ENCODE data around the gene CX3CL1. TPM values are rescaled to one million over a fixed set of nuclear protein-coding genes. Genes with fewer than 3 reads are reported as not detected.

CX3CL1 gene
- total and polyA plus RNA-seq, 3 experiments from 2014 or later: not detected

DNA sequence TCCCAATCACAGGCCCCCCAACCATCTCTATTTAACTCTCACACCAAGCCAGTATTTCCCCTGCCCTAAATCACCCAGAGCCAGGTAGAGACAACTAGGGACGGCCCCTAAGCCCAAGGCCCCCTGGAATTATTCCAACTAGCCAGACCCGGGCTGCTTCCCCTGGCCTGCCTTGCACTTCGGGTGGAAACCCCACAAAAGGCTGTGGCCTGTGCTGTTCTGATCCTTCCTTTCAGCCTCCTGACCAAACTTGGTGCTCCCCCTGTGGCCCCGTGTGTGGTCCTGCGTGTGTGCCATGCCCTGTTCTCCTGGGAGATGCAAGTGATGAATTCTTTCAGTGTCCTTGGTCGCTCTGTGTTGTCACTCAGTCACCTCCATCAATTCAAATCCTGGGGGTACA is 47.2 kb downstream of the CX3CL1 start:
- Histone ChIP-seq H3K4me1 (ENCODE audit: insufficient read depth, low read length) (peaks cover 20% of the 10 kb centered on the region), H3K36me3 (ENCODE audit: insufficient read depth, low read length) (no peaks in the 10 kb centered on the region), H3K4me3 (ENCODE audit: low read length) (no peak overlapping the region), H3K27ac (ENCODE audit: low read depth, low read length) (no peak overlapping the region), H3K27me3 (ENCODE audit: insufficient read depth, low read length, poor library complexity, severe bottlenecking) (no peaks in the 10 kb centered on the region), H3K9me3 (ENCODE audit: low read length) (no peaks in the 10 kb centered on the region)
- Mint-ChIP-seq H3K27me3 (peaks cover 0 to 2% of the 10 kb centered on the region in 2 donors), H3K4me1 (peaks cover 14 to 28% (median 18%) of the 10 kb centered on the region in 3 donors), H3K9me3 (no peaks in the 10 kb centered on the region), H3K36me3 (no peaks in the 10 kb centered on the region), H3K27ac (peak overlapping the region in 2 of 8 donors; percentile 33 to 78), H3K4me3 (no peak overlapping the region)
- no peak for DNase-seq
- CTCF ChIA-PET: interaction anchor here (0.8 to 5.1 kb wide), 19 partner anchors 10 to 174 kb away, joined by 3 to 127 read pairs (median 5); partner anchors contain the start of genes ARL2BP, CIAPIN1, COQ9 and DOK4
- POLR2A ChIA-PET: interaction anchor here (1.6 kb wide), 1 partner anchor 119 kb away, joined by 4 read pairs; no protein-coding TSS in a partner anchor

DNA sequence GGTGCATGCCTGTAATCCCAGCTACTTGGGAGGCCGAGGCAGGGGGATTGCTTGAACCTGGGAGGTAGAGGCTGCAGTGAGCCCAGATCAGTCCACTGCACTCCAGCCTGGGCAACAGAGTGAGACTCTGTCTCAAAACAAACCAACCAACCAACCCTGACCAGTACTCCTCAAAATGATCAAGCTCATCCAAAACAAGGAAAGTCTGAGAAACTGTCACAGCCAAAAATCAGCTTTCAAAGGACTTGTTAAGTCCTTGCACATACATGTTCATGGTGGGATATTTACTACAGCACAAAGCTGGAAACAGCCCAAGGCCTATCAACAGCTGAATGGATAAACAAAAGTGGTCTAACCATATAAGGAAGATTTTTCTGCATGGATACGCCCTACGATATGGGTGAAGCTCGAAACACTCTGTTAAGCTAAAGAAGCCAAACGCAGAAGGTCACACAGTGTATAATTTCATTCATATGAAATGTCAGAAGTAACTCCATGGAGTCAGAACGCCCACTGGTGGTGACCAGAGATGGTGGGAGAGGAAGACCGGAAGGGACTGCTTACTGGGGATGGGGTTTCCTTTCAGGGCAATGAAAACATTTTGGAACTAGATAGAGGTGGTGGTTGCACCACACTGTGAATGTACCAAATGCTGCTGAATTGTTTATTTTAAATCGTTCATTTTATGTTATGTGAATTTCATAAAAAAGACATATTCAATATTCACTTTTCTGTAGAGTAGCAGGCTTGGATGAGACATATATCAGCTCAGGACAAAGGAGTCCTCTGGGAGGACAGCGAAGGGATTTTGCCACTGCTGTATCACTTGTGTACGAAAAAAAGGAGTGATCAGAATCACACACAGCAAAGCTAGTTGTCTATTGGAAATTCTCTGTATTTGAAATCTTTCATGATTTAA is 50.0 kb downstream of the CX3CL1 start:
- DNase-seq: no peak
- Mint-ChIP-seq H3K27ac (no peak overlapping the region), H3K4me3 (no peak overlapping the region), H3K36me3 (peaks cover 0 to 9% (median under 1%) of the 10 kb centered on the region in 3 donors), H3K9me3 (no peaks in the 10 kb centered on the region), H3K4me1 (peaks cover 7 to 19% (median 10%) of the 10 kb centered on the region in 3 donors), H3K27me3 (no peaks in the 10 kb centered on the region)
- Histone ChIP-seq H3K9me3 (ENCODE audit: low read length) (no peaks in the 10 kb centered on the region), H3K36me3 (ENCODE audit: insufficient read depth, low read length) (no peaks in the 10 kb centered on the region), H3K4me3 (ENCODE audit: low read length) (no peak overlapping the region), H3K27me3 (ENCODE audit: insufficient read depth, low read length, poor library complexity, severe bottlenecking) (no peaks in the 10 kb centered on the region), H3K4me1 (ENCODE audit: insufficient read depth, low read length) (peaks cover 13% of the 10 kb centered on the region), H3K27ac (ENCODE audit: low read depth, low read length) (no peak overlapping the region)
- POLR2A ChIA-PET: interaction anchor here (0.7 kb wide), 1 partner anchor 13 kb away, joined by 4 read pairs; no protein-coding TSS in a partner anchor
- CTCF ChIA-PET: interaction anchor here (0.6 to 3.7 kb wide), 3 partner anchors 98 to 122 kb away, joined by 3 to 13 read pairs (median 11); no protein-coding TSS in a partner anchor

DNA sequence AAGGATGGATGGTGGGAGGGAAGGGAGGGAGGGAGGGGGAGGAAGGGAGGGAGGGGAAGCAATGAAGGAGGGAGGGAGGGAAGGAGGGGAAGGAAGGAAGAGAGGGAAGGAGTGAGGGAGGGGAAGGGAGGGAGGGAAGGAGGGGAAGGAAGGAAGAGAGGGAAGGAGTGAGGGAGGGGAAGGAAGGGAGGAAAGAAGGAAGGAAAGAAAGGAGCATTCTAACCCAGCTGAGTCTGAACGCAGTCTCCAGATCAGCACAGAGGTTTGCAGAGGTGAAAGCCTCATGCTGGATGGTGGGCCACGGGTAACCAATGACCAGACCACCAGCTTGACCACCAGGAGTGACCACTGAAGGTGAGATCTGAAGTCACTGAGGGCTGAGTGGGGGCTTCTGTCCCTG is 50.9 kb downstream of the CX3CL1 start:
- no peak overlapping the region for H3K4me3 Mint-ChIP-seq
- Histone ChIP-seq H3K4me3 (ENCODE audit: low read length) (no peak overlapping the region), H3K36me3 (ENCODE audit: insufficient read depth, low read length) (no peaks in the 10 kb centered on the region), H3K27ac (ENCODE audit: low read depth, low read length) (no peak overlapping the region), H3K4me1 (ENCODE audit: insufficient read depth, low read length) (peaks cover 11% of the 10 kb centered on the region), H3K27me3 (ENCODE audit: insufficient read depth, low read length, poor library complexity, severe bottlenecking) (no peaks in the 10 kb centered on the region), H3K9me3 (ENCODE audit: low read length) (no peaks in the 10 kb centered on the region)
- no peaks in the 10 kb centered on the region for H3K27me3 Mint-ChIP-seq
- CTCF ChIA-PET: interaction anchor here (1.4 to 3.7 kb wide), 4 partner anchors 15 to 123 kb away, joined by 3 to 13 read pairs (median 7); no protein-coding TSS in a partner anchor
- no peaks in the 10 kb centered on the region for H3K9me3 Mint-ChIP-seq
- no peak overlapping the region for H3K27ac Mint-ChIP-seq
- H3K36me3 Mint-ChIP-seq: peaks cover 0 to 16% (median 7%) of the 10 kb centered on the region in 3 donors
- H3K4me1 Mint-ChIP-seq: peaks cover 6 to 14% (median 7%) of the 10 kb centered on the region in 3 donors
- no peak for DNase-seq
- POLR2A ChIA-PET: no interaction called here

DNA sequence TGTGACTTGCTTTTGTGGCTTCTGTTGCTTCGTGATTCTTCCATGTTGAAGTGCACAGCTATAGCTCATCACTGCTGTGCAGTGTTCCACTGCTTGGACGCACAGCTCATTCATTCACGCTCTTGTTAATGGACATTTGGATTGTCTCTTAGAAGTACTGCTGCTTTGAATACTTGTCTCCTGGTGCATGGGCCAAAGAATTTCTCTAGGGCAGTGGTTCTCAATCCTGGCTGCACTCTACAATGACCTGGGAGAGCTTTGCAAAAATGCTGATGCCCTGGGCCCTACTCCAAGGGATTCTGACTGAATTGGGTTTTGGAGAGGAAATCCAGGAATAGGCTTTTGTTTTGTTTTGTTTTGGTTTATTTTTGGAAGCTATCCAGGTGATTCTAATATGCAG is 52.3 kb downstream of the CX3CL1 start:
- Histone ChIP-seq H3K27me3 (ENCODE audit: insufficient read depth, low read length, poor library complexity, severe bottlenecking) (no peaks in the 10 kb centered on the region), H3K4me3 (ENCODE audit: low read length) (no peak overlapping the region), H3K9me3 (ENCODE audit: low read length) (no peaks in the 10 kb centered on the region), H3K4me1 (ENCODE audit: insufficient read depth, low read length) (no peaks in the 10 kb centered on the region), H3K36me3 (ENCODE audit: insufficient read depth, low read length) (peaks cover 5% of the 10 kb centered on the region), H3K27ac (ENCODE audit: low read depth, low read length) (no peak overlapping the region)
- H3K9me3 Mint-ChIP-seq: no peaks in the 10 kb centered on the region
- peak overlapping the region in 1 of 8 donors; percentile 10 for H3K27ac Mint-ChIP-seq
- H3K27me3 Mint-ChIP-seq: no peaks in the 10 kb centered on the region
- POLR2A ChIA-PET: no interaction called here
- CTCF ChIA-PET: interaction anchor here (1.4 to 2.5 kb wide), 3 partner anchors 13 to 121 kb away, joined by 3 to 8 read pairs (median 3); no protein-coding TSS in a partner anchor
- H3K4me1 Mint-ChIP-seq: peaks cover 0 to 2% (median 1%) of the 10 kb centered on the region in 3 donors
- no peak overlapping the region for H3K4me3 Mint-ChIP-seq
- no peak for DNase-seq
- peaks cover 0 to 30% (median 16%) of the 10 kb centered on the region in 3 donors for H3K36me3 Mint-ChIP-seq

DNA sequence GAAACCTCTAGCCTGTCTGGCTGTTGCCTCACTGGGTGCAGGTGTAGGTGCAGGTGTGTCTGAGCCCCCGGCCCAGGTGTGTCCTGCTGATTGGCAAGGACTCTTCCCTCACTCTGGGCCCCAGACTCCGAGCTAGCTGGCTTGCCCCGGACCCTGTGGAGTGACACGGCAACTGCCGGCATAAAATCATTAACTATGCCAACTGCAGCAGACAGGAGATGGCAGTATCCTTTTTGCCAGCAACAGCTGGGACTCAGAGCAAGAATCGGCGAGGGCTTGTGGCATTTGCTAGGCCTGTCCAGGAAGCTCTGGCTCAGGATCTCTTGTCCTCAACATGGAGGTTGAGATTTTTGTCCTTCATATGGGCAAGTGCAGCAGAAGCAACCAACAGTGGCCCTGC is 54.1 kb downstream of the CX3CL1 start:
- H3K9me3 ChIP-seq (ENCODE audit: low read length): no peaks in the 10 kb centered on the region
- Mint-ChIP-seq H3K36me3 (peaks cover 11 to 48% (median 22%) of the 10 kb centered on the region in 3 donors), H3K4me3 (no peak overlapping the region), H3K4me1 (no peaks in the 10 kb centered on the region), H3K27ac (no peak overlapping the region), H3K27me3 (peaks cover 0 to 1% of the 10 kb centered on the region in 2 donors), H3K9me3 (no peaks in the 10 kb centered on the region)
- H3K27me3 ChIP-seq (ENCODE audit: insufficient read depth, low read length, poor library complexity, severe bottlenecking): no peaks in the 10 kb centered on the region
- no peaks in the 10 kb centered on the region for H3K4me1 ChIP-seq (ENCODE audit: insufficient read depth, low read length)
- no peak overlapping the region for H3K27ac ChIP-seq (ENCODE audit: low read depth, low read length)
- peaks cover 16% of the 10 kb centered on the region for H3K36me3 ChIP-seq (ENCODE audit: insufficient read depth, low read length)
- ChIA-PET POLR2A (no interaction called here), CTCF (interaction anchor here (1.8 to 2.5 kb wide), 2 partner anchors 9 to 16 kb away, joined by 4 to 8 read pairs; no protein-coding TSS in a partner anchor)
- no peak for DNase-seq
- no peak overlapping the region for H3K4me3 ChIP-seq (ENCODE audit: low read length)

DNA sequence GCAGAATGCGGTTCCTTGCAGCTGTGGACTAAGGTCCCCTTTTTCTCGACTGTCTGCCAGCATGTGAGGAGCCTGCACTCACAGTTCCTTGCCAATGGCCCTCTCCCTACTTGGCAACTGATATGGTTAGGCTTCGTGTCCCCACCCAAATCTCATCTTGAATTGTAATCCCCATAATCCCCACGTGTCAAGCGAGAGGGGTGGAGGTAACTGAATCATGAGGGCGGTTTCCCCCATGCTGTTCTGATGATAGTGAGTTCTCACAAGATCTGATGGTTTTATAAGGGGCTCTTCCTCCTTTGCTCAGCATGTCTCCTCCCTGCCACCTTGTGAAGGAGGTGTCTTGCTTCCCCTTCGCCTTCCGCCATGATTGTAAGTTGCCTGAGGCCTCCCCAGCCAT is 55.0 kb downstream of the CX3CL1 start:
- peaks cover 2% of the 10 kb centered on the region for H3K4me1 ChIP-seq (ENCODE audit: insufficient read depth, low read length)
- Mint-ChIP-seq H3K27me3 (peaks cover 0 to 1% of the 10 kb centered on the region in 2 donors), H3K4me3 (no peak overlapping the region), H3K36me3 (peaks cover 11 to 56% (median 22%) of the 10 kb centered on the region in 3 donors), H3K27ac (peak overlapping the region in 2 of 8 donors; percentile 19 to 58), H3K4me1 (no peaks in the 10 kb centered on the region), H3K9me3 (no peaks in the 10 kb centered on the region)
- no peak for DNase-seq
- H3K27me3 ChIP-seq (ENCODE audit: insufficient read depth, low read length, poor library complexity, severe bottlenecking): no peaks in the 10 kb centered on the region
- no peak overlapping the region for H3K4me3 ChIP-seq (ENCODE audit: low read length)
- H3K27ac ChIP-seq (ENCODE audit: low read depth, low read length): no peak overlapping the region
- H3K36me3 ChIP-seq (ENCODE audit: insufficient read depth, low read length): peaks cover 16% of the 10 kb centered on the region
- H3K9me3 ChIP-seq (ENCODE audit: low read length): no peaks in the 10 kb centered on the region
- CTCF ChIA-PET: interaction anchor here (1.8 kb wide), 1 partner anchor 10 kb away, joined by 4 read pairs; no protein-coding TSS in a partner anchor
- POLR2A ChIA-PET: no interaction called here

DNA sequence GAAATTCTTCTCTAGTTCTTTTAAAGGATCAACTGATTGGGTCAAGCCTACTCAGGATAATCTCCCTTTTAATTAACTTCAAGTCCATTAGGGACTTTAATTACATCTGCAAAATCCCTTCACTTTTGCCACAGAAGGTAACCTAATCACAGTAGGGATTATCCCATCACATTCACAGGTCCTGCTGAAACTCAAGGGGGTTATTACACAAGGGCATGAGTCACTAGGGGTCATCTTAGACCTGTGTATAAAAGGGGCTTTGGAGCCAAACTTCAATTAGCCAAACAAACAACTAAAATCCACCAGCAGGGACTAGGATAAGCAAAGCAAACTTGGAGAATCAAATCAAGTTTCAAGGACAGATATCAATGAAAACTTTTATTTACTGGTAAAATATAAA is 55.5 kb downstream of the CX3CL1 start:
- Mint-ChIP-seq H3K9me3 (no peaks in the 10 kb centered on the region), H3K36me3 (peaks cover 11 to 62% (median 22%) of the 10 kb centered on the region in 3 donors), H3K27ac (peak overlapping the region in 1 of 8 donors; percentile 58), H3K4me3 (no peak overlapping the region), H3K27me3 (peaks cover 0 to 1% of the 10 kb centered on the region in 2 donors), H3K4me1 (no peaks in the 10 kb centered on the region)
- no peak for DNase-seq
- peaks cover 7% of the 10 kb centered on the region for H3K4me1 ChIP-seq (ENCODE audit: insufficient read depth, low read length)
- no peaks in the 10 kb centered on the region for H3K9me3 ChIP-seq (ENCODE audit: low read length)
- CTCF ChIA-PET: no interaction called here
- peaks cover 19% of the 10 kb centered on the region for H3K36me3 ChIP-seq (ENCODE audit: insufficient read depth, low read length)
- POLR2A ChIA-PET: no interaction called here
- no peak overlapping the region for H3K4me3 ChIP-seq (ENCODE audit: low read length)
- no peak overlapping the region for H3K27ac ChIP-seq (ENCODE audit: low read depth, low read length)
- no peaks in the 10 kb centered on the region for H3K27me3 ChIP-seq (ENCODE audit: insufficient read depth, low read length, poor library complexity, severe bottlenecking)

DNA sequence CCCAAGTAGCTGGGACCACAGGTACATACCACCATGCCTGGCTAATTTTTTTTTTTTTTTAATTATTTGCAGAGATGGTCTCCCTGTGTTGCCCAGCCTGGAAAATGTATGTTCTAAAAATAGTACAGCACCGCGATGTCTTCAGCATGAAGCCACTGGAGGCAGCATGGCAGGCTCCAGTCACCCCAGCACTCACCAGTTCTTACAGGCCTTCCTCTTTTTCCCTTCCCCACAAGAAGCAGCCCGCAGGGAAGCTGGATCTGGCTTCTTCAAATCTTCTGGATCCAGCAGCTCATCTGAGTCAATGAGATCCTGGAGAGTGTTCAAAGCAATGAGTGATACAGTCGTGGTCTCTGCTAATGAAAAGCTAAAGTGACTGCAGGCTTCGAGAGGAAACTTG is 58.7 kb downstream of the CX3CL1 start:
- H3K27ac ChIP-seq (ENCODE audit: low read depth, low read length): no peak overlapping the region
- no peaks in the 10 kb centered on the region for H3K9me3 ChIP-seq (ENCODE audit: low read length)
- peaks cover 27% of the 10 kb centered on the region for H3K4me1 ChIP-seq (ENCODE audit: insufficient read depth, low read length)
- ChIA-PET POLR2A (no interaction called here), CTCF (interaction anchor here (1.3 to 6.4 kb wide), 4 partner anchors 8 to 16 kb away, joined by 4 to 34 read pairs (median 6); partner anchors contain the start of genes CIAPIN1 and COQ9)
- peaks cover 0 to 2% (median 0%) of the 10 kb centered on the region in 3 donors for H3K4me1 Mint-ChIP-seq
- peaks cover 0 to 1% of the 10 kb centered on the region in 2 donors for H3K27me3 Mint-ChIP-seq
- no peak overlapping the region for H3K4me3 ChIP-seq (ENCODE audit: low read length)
- no peak for DNase-seq
- no peak overlapping the region for H3K4me3 Mint-ChIP-seq
- no peaks in the 10 kb centered on the region for H3K9me3 Mint-ChIP-seq
- peaks cover 11 to 91% (median 33%) of the 10 kb centered on the region in 3 donors for H3K36me3 Mint-ChIP-seq
- no peak overlapping the region for H3K27ac Mint-ChIP-seq
- no peaks in the 10 kb centered on the region for H3K27me3 ChIP-seq (ENCODE audit: insufficient read depth, low read length, poor library complexity, severe bottlenecking)
- peaks cover 31% of the 10 kb centered on the region for H3K36me3 ChIP-seq (ENCODE audit: insufficient read depth, low read length)
